Glutamatergic neuron (in vitro differentiated cells): ENCODE results near the gene SOX15. TPM values are rescaled to one million over a fixed set of nuclear protein-coding genes. Genes with fewer than 3 reads are reported as not detected.

Experiments
- DNase-seq: peaks from one replicate; pipeline ENCODE4 v3.0.0; 2022
- H3K27ac Mint-ChIP-seq: one replicate; pipeline ENCODE4 v1.8.0; 2020; ENCODE audit warnings: mild to moderate bottlenecking, mixed read lengths, inconsistent platforms; ENCODE audit not compliant: unreplicated experiment
- H3K27me3 Mint-ChIP-seq: one replicate; pipeline ENCODE4 v1.8.0; 2020; ENCODE audit warnings: mild to moderate bottlenecking, moderate library complexity, mixed read lengths, inconsistent platforms; ENCODE audit not compliant: unreplicated experiment
- H3K36me3 Mint-ChIP-seq: one replicate; pipeline ENCODE4 v1.8.0; 2020; ENCODE audit warnings: mild to moderate bottlenecking, mixed read lengths, inconsistent platforms; ENCODE audit not compliant: unreplicated experiment
- H3K4me1 Mint-ChIP-seq: one replicate; pipeline ENCODE4 v1.8.0; 2020; ENCODE audit warnings: mild to moderate bottlenecking, low read depth, mixed read lengths, inconsistent platforms; ENCODE audit not compliant: unreplicated experiment
- H3K4me3 Mint-ChIP-seq: one replicate; pipeline ENCODE4 v1.8.0; 2020; ENCODE audit warnings: mild to moderate bottlenecking, mixed read lengths, inconsistent platforms; ENCODE audit not compliant: unreplicated experiment
- H3K9me3 Mint-ChIP-seq: one replicate; pipeline ENCODE4 v1.8.0; 2020; ENCODE audit warnings: mild to moderate bottlenecking, moderate library complexity, mixed read lengths, inconsistent platforms; ENCODE audit not compliant: unreplicated experiment
- CTCF ChIP-seq: fragments of 200-600 bp; sonication (generic); IDR thresholded peaks from one replicate; pipeline ENCODE4 v1.5.0; 2021; ENCODE audit not compliant: partially characterized antibody, unreplicated experiment
- long read RNA-seq: library from polyadenylated mRNA; unstranded; transcript quantifications from one replicate; pipeline ENCODE4 v2.0.0, GENCODE V29; 2020; ENCODE audit not compliant: unreplicated experiment
- total RNA-seq: library from RNA; stranded (reverse); fragmentation: NEBNext Ultra II Directional; extraction: Animal tissue kit (Norgen Biotek cat#: 25700); gene quantifications from one replicate; pipeline ENCODE4 v1.2.1, GENCODE V29; 2021; ENCODE audit not compliant: unreplicated experiment

Gene SOX15
- 1.7 TPM for total RNA-seq
- long read RNA-seq: 0 reads

- DNase-seq: no peak
- Mint-ChIP-seq H3K4me3 (peak within 1 kb of the TSS; percentile 34), H3K27ac (peak within 1 kb of the TSS; percentile 59), H3K4me1 (peaks cover 15% of the 10 kb centered on the region), H3K36me3 (no peaks in the 10 kb centered on the region), H3K9me3 (peaks cover 1% of the 10 kb centered on the region), H3K27me3 (peaks cover 5% of the 10 kb centered on the region)
- no peak for TF ChIP-seq CTCF
These were observed at the start of gene SOX15 for GRCh38 chr17:7589891-7590691. Gene SOX15, minus strand, starts transcription at chr17:7590094. Its CDS starts 418 bp downstream, at chr17:7589676.

GRCh38 chr17:7636163-7636562 lies 46.3 kb upstream of the SOX15 start:
- Mint-ChIP-seq H3K4me3 (no peak overlapping the region), H3K27ac (no peak overlapping the region), H3K36me3 (no peaks in the 10 kb centered on the region), H3K9me3 (peaks cover 1% of the 10 kb centered on the region), H3K4me1 (peaks cover 6% of the 10 kb centered on the region), H3K27me3 (no peaks in the 10 kb centered on the region)
- TF ChIP-seq CTCF: no peak
- no peak for DNase-seq

GRCh38 chr17:7634384-7634783 lies 44.5 kb upstream of the SOX15 start:
- peak; percentile 90 for DNase-seq
- TF ChIP-seq CTCF: peak; percentile 57
- Mint-ChIP-seq H3K36me3 (no peaks in the 10 kb centered on the region), H3K4me3 (peak overlapping the region; percentile 9), H3K27ac (no peak overlapping the region), H3K4me1 (peaks cover 8% of the 10 kb centered on the region), H3K27me3 (no peaks in the 10 kb centered on the region), H3K9me3 (peaks cover 4% of the 10 kb centered on the region)

GRCh38 chr17:7633093-7633492 lies 43.2 kb upstream of the SOX15 start:
- peaks cover 8% of the 10 kb centered on the region for H3K4me1 Mint-ChIP-seq
- no peak overlapping the region for H3K27ac Mint-ChIP-seq
- H3K36me3 Mint-ChIP-seq: no peaks in the 10 kb centered on the region

More at GRCh38 chr17:7633093-7633492, 43.2 kb upstream of the SOX15 start:
- Mint-ChIP-seq H3K9me3 (peaks cover 4% of the 10 kb centered on the region), H3K4me3 (no peak overlapping the region), H3K27me3 (no peaks in the 10 kb centered on the region)
- DNase-seq: no peak
- TF ChIP-seq CTCF: no peak
